SU-DHL-6 (cell line): Measurements from ENCODE around the gene ITGB5.

Source experiments
- EZH2phosphoT487 ChIP-seq: fragments of 200-600 bp; sonication (generic), shearing (Covaris generic); conservative IDR thresholded peaks from 2 replicates; pipeline ENCODE4 v1.6.1; 2018; ENCODE audit warnings: mild to moderate bottlenecking, antibody characterized with exemption, low read length, moderate library complexity, mixed read lengths
- TF ChIP-seq, protein P1 (sequence below): fragments of 200-600 bp; sonication (generic); IDR thresholded peaks from one replicate; pipeline ENCODE4 v1.5.1; 2017; ENCODE audit warnings: antibody characterized with exemption, mild to moderate bottlenecking, low read length, moderate library complexity; ENCODE audit not compliant: insufficient read depth, poor library complexity, severe bottlenecking

DNA sequence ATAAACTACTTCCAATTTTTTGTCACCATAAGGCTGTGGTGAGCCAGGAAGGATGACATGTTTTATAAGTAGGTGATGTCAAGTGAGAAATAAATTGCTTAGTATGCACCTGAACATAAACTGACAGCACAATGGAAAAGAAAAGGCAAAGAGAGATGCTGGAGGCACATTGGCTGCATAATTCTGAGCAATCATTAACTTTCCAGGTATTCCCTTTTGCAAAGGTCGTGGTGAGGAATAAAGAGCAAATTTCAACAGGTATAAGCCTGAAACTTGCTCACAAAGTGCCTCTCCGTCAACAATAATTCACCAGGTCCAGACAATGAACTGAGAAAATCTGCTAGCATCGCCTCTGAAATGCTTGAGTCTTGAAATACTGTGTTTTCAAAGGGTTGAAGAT is 48.2 kb downstream of the ITGB5 start:
- TF ChIP-seq, protein P1, sequence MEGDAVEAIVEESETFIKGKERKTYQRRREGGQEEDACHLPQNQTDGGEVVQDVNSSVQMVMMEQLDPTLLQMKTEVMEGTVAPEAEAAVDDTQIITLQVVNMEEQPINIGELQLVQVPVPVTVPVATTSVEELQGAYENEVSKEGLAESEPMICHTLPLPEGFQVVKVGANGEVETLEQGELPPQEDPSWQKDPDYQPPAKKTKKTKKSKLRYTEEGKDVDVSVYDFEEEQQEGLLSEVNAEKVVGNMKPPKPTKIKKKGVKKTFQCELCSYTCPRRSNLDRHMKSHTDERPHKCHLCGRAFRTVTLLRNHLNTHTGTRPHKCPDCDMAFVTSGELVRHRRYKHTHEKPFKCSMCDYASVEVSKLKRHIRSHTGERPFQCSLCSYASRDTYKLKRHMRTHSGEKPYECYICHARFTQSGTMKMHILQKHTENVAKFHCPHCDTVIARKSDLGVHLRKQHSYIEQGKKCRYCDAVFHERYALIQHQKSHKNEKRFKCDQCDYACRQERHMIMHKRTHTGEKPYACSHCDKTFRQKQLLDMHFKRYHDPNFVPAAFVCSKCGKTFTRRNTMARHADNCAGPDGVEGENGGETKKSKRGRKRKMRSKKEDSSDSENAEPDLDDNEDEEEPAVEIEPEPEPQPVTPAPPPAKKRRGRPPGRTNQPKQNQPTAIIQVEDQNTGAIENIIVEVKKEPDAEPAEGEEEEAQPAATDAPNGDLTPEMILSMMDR: no peak
- no peak for TF ChIP-seq EZH2phosphoT487
